Omental fat pad (tissue), 4 donors: ENCODE data around the gene PRKCE. TPM values are rescaled to one million over a fixed set of nuclear protein-coding genes. Genes with fewer than 3 reads are reported as not detected.
A peak's percentile ranks its signal among the peaks of the same experiment; 100 is the strongest.

Source experiments
- ATAC-seq: fragments of 150-250 bp; one replicate; pipeline ENCODE4 v1.9.1; 2016; ENCODE audit warnings: mild to moderate bottlenecking, moderate library complexity; ENCODE audit not compliant: low FRiP score
- DNase-seq: peaks from one replicate; pipeline ENCODE4 v3.0.0-alpha.2; 2019; ENCODE audit warnings: low spot score
- total RNA-seq, 4 donors: library from RNA; depleted of rRNA; stranded (reverse); fragments of >200 nt; gene quantifications; one replicate each; pipeline ENCODE4 v1.1.0, GENCODE V29; 2016
- TF ChIP-seq, protein P1 (sequence below), 3 donors: fragments of 450-650 bp; IDR thresholded peaks; one replicate each; pipeline ENCODE4 v1.5.1; 2016 to 2017; ENCODE audit warnings: antibody characterized with exemption in 3 of 3, mild to moderate bottlenecking in 3 of 3, moderate library complexity in 2 of 3

Gene PRKCE
- total RNA-seq, 4 donors from 2014 or later: 8.8 to 24.3 (median 14.0) TPM

DNA sequence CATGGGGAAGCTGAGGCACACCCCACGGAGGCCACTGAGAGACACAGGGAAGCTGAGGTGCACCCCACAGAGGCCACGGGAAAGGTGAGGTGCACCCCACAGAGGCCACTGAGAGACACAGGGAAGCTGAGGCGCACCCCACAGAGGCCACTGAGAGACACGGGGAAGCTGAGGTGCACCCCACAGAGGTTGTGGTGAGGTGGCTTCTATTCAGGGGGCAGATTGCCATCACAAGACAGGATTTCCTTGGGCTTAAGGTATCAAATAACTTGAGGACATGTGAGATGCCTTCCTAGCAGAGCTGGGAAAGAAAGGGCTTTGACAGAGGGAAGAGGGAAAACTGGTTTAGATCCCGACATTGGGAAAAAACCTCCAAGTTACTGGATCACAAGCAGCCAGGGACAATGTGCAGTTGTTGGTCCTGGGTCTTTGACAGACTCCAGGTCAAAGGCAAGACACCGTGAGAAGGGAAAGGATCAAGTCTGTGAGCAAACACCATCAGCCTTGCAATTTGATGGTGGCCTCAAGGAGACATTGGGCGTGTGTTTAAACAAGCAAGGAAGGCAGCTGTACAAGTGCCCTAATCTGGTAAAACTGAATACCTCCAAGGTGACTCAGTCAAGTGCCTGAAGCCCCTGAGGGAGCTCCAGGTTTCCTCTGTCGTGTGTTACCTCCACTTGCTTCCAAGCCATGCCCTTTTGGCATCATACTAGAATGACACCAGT lies 512.5 kb downstream of the PRKCE start:
- no peak for DNase-seq
- TF ChIP-seq, protein P1, sequence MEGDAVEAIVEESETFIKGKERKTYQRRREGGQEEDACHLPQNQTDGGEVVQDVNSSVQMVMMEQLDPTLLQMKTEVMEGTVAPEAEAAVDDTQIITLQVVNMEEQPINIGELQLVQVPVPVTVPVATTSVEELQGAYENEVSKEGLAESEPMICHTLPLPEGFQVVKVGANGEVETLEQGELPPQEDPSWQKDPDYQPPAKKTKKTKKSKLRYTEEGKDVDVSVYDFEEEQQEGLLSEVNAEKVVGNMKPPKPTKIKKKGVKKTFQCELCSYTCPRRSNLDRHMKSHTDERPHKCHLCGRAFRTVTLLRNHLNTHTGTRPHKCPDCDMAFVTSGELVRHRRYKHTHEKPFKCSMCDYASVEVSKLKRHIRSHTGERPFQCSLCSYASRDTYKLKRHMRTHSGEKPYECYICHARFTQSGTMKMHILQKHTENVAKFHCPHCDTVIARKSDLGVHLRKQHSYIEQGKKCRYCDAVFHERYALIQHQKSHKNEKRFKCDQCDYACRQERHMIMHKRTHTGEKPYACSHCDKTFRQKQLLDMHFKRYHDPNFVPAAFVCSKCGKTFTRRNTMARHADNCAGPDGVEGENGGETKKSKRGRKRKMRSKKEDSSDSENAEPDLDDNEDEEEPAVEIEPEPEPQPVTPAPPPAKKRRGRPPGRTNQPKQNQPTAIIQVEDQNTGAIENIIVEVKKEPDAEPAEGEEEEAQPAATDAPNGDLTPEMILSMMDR (IDR thresholded peaks at IDR 0.05): no peak
- no peak for ATAC-seq

DNA sequence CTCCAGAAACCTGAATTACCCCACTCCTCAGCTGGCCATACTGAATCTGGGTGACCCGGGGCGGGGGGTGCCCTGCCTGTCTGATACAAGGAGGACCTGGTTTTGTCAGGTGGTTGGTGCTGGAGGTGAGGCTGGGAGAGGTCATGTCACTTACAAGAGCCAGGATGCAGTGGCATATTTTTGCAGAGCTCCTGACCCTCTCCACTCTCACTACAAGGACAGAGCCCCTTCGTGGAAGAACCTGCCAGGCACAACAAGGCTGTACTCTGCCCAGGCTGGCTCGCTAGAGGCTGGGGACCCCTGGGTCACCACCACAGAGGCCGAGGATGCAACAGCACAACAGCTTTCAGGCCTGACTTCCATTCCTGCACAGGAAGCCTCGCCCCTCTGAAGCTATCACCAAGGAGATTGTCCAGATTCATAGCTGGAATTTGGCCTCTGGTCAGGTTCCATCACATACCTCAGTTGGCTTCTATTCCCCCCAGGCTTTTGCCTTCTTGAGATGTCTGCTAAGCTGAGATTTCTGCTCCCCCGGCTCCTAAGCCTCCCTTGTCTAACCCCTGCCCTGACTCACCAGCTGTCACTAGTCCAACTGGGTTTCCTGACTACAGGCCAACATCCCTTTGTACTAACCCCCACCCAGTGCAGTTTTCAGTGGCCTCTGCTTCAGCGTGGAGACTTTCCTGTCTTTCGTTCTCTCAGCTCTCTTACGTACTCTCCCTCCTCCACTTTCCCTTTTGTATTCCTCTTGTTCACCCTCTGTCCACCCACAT lies 513.2 kb downstream of the PRKCE start:
- ATAC-seq: peak; percentile 94
- peak; percentile 62 for DNase-seq
- TF ChIP-seq, protein P1 (IDR thresholded peaks at IDR 0.05): no peak

DNA sequence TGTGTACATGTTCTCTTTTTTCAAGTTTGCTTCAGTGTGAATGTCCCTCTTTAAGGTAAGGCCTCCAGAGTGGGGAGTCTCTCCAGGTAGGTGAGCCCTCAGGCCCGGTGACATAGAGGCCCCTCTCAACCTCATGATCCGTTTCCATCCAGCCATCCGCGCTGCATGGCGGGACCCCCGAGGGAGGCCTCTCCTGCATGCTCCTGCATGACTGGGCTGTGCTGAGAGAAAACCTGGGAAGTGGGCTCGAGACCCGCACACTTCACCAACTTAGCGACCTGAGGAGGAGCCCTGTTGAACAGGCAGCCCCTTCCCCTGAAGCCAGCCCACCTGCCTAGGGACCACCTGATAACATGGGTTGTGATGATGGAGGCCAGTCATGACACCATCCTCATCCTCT lies 514.4 kb downstream of the PRKCE start:
- ATAC-seq: no peak
- no peak for DNase-seq
- TF ChIP-seq, protein P1 (IDR thresholded peaks at IDR 0.05): no peak

DNA sequence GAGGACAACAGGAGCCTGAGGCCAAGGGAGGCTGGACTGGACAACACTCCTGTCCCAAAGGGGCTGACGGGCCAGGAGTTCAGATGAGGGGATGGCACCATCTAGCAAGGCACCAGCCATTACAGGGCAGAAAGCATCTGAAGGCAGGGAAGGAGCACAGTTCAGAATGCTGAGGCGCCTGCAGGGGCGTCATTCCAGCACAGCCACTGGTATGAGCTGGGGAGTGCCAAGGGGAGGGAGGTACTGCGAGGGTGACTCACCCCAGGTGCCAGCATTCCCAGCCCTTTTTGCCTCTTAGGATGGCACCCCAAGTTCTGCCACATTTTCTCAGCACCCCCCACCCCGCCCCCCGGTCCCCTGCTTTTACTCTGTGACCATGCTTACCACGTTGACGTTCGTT lies 515.9 kb downstream of the PRKCE start:
- TF ChIP-seq, protein P1 (IDR thresholded peaks at IDR 0.05): no peak
- ATAC-seq: no peak
- no peak for DNase-seq

DNA sequence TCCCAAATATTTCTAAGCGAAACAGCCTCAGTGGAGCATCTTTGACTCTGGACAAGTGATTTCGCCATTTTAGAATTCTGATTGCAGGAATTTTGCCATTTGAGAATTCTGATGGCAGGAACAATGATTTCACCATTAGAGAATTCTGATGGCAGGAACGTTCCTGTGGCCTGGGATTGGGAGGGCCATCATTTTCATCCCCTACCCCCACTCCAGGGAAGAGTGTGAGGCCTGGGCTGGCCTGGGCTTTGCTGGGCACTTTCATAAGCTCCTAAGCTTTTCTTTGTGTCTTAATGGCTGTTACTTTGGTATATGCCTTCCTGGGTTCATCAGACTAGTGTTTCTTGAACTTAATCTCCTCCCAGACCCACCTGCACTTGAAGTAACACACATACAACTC lies 516.4 kb downstream of the PRKCE start:
- TF ChIP-seq, protein P1 (IDR thresholded peaks at IDR 0.05): no peak
- DNase-seq (no peak), ATAC-seq (no peak)

DNA sequence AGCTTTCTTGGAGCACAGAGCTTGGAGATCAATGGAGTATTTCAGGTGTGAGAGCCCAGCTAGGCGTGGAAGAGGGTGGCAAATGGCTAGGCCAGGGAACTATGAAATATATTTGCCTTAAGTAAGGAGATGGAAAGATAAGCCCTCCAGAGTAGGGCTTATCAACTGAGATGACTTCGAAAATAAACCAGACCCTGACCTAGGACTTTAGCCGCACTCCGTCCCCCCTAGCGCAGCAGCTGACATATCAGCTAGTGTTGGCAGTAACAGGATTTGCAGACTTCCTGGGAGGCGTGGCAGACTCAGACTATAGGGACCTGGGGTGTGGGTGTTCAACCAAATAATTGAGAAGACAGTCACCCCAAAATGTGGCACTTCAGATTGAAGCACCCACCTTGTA lies 518.0 kb downstream of the PRKCE start:
- TF ChIP-seq, protein P1 (IDR thresholded peaks at IDR 0.05): no peak
- DNase-seq (no peak), ATAC-seq (no peak)
